ENCODE measurements around the gene KLF11. TPM values are rescaled to one million over a fixed set of nuclear protein-coding genes. Genes with fewer than 3 reads are reported as not detected.

Gene KLF11
- total RNA-seq, 1 donor = 8.3 TPM

- no peak overlapping the region for H3K4me3 ChIP-seq (ENCODE audit: insufficient read depth, low read length)
- peaks cover 4% of the 10 kb centered on the region for H4K20me1 ChIP-seq (ENCODE audit: insufficient read depth, low read length)
- no peaks in the 10 kb centered on the region for H3K9me3 ChIP-seq (ENCODE audit: low read depth, low read length)
- peak; percentile 80 for TF ChIP-seq CTCF (IDR thresholded peaks at IDR 0.05; ENCODE audit: extremely low read depth, low read depth, low read length)
- H3K27me3 ChIP-seq (ENCODE audit: insufficient read depth, low read length) = no peaks in the 10 kb centered on the region
- H3K36me3 ChIP-seq (ENCODE audit: insufficient read depth, low read length) = peaks cover 35% of the 10 kb centered on the region
- no peak overlapping the region for H2AFZ ChIP-seq (ENCODE audit: low read length)
- H3K4me2 ChIP-seq (ENCODE audit: insufficient read depth, low read length) = no peak overlapping the region
- peak overlapping the region; percentile 25 for H3K27ac ChIP-seq (ENCODE audit: low read depth, low read length)
- H3K79me2 ChIP-seq (ENCODE audit: insufficient read depth, low read length) = peaks cover 8% of the 10 kb centered on the region
- H3K4me1 ChIP-seq (ENCODE audit: insufficient read depth, low read length) = no peaks in the 10 kb centered on the region
- peak; percentile 94 for DNase-seq (ENCODE audit: insufficient read length, low spot score, missing footprints)
Measured at GRCh38 chr2:10048501-10049171, 5.3 kb downstream of the KLF11 start.

DNA sequence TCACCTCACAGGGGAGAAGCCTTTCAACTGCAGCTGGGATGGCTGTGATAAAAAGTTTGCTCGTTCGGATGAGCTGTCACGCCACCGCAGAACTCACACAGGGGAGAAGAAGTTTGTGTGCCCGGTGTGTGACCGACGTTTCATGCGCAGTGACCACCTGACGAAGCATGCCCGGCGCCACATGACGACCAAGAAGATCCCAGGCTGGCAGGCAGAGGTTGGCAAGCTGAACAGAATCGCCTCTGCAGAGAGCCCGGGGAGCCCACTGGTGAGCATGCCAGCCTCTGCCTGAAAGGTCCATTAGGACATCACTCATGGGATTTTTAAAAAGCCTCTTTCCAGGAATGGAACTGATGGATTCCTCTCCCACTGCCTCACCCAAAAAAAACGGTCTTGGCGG lies 8.9 kb downstream of the KLF11 start:
- Histone ChIP-seq H3K9me3 (ENCODE audit: low read depth, low read length) (no peaks in the 10 kb centered on the region), H3K4me2 (ENCODE audit: insufficient read depth, low read length) (no peak overlapping the region), H2AFZ (ENCODE audit: low read length) (no peak overlapping the region), H3K4me3 (ENCODE audit: insufficient read depth, low read length) (no peak overlapping the region), H3K36me3 (ENCODE audit: insufficient read depth, low read length) (peaks cover 36% of the 10 kb centered on the region), H3K79me2 (ENCODE audit: insufficient read depth, low read length) (peaks cover 5% of the 10 kb centered on the region), H3K27ac (ENCODE audit: low read depth, low read length) (no peak overlapping the region), H3K27me3 (ENCODE audit: insufficient read depth, low read length) (no peaks in the 10 kb centered on the region), H3K4me1 (ENCODE audit: insufficient read depth, low read length) (peaks cover 9% of the 10 kb centered on the region), H4K20me1 (ENCODE audit: insufficient read depth, low read length) (no peaks in the 10 kb centered on the region)
- no peak for TF ChIP-seq CTCF (IDR thresholded peaks at IDR 0.05; ENCODE audit: extremely low read depth, low read depth, low read length)
- DNase-seq (ENCODE audit: insufficient read length, low spot score, missing footprints) = peak; percentile 21

DNA sequence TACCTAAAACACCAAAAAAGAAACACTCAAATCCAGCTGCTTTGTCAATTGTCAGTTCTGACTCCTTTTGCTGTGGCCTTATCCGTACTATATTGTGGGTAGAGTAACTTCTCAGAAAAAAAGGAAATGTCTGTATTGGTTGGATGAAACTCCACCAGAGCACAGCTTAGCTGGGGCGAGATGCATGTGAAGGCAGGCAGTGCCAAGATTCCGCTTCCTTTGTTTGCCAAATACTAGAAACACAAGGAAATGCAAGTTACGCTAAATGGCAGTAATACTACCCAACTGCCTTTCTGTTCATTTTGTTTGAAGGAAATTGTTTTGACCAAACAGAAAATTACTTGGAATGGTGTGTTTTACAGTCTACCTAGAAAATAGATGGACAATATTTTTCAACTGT lies 10.0 kb downstream of the KLF11 start:
- H3K79me2 ChIP-seq (ENCODE audit: insufficient read depth, low read length) = peaks cover 5% of the 10 kb centered on the region
- no peaks in the 10 kb centered on the region for H3K27me3 ChIP-seq (ENCODE audit: insufficient read depth, low read length)
- peaks cover 30% of the 10 kb centered on the region for H3K36me3 ChIP-seq (ENCODE audit: insufficient read depth, low read length)
- no peaks in the 10 kb centered on the region for H3K9me3 ChIP-seq (ENCODE audit: low read depth, low read length)
- H2AFZ ChIP-seq (ENCODE audit: low read length) = no peak overlapping the region
- TF ChIP-seq CTCF (IDR thresholded peaks at IDR 0.05; ENCODE audit: extremely low read depth, low read depth, low read length) = no peak
- H3K27ac ChIP-seq (ENCODE audit: low read depth, low read length) = no peak overlapping the region
- no peak overlapping the region for H3K4me3 ChIP-seq (ENCODE audit: insufficient read depth, low read length)
- H3K4me1 ChIP-seq (ENCODE audit: insufficient read depth, low read length) = peaks cover 12% of the 10 kb centered on the region
- no peak overlapping the region for H3K4me2 ChIP-seq (ENCODE audit: insufficient read depth, low read length)
- H4K20me1 ChIP-seq (ENCODE audit: insufficient read depth, low read length) = no peaks in the 10 kb centered on the region
- DNase-seq (ENCODE audit: insufficient read length, low spot score, missing footprints) = no peak

- no peak overlapping the region for H2AFZ ChIP-seq (ENCODE audit: low read length)
- no peak overlapping the region for H3K4me3 ChIP-seq (ENCODE audit: insufficient read depth, low read length)
Measured at GRCh38 chr2:10054424-10054823, 11.1 kb downstream of the KLF11 start.

More at GRCh38 chr2:10054424-10054823, 11.1 kb downstream of the KLF11 start:
- DNase-seq (ENCODE audit: insufficient read length, low spot score, missing footprints) = peak; percentile 30
- Histone ChIP-seq H3K9me3 (ENCODE audit: low read depth, low read length) (no peaks in the 10 kb centered on the region), H3K27ac (ENCODE audit: low read depth, low read length) (no peak overlapping the region), H3K79me2 (ENCODE audit: insufficient read depth, low read length) (peaks cover under 1% of the 10 kb centered on the region), H4K20me1 (ENCODE audit: insufficient read depth, low read length) (no peaks in the 10 kb centered on the region), H3K27me3 (ENCODE audit: insufficient read depth, low read length) (no peaks in the 10 kb centered on the region), H3K4me1 (ENCODE audit: insufficient read depth, low read length) (peaks cover 12% of the 10 kb centered on the region), H3K4me2 (ENCODE audit: insufficient read depth, low read length) (no peak overlapping the region), H3K36me3 (ENCODE audit: insufficient read depth, low read length) (peaks cover 22% of the 10 kb centered on the region)
- TF ChIP-seq CTCF (IDR thresholded peaks at IDR 0.05; ENCODE audit: extremely low read depth, low read depth, low read length) = no peak

Data from osteoblast (primary cell).